ENCODE data around the gene AK3. TPM values are rescaled to one million over a fixed set of nuclear protein-coding genes. Genes with fewer than 3 reads are reported as not detected.

AK3 gene
- total and polyA plus RNA-seq, 7 donors: 47.5 to 183 (median 111) TPM

DNA sequence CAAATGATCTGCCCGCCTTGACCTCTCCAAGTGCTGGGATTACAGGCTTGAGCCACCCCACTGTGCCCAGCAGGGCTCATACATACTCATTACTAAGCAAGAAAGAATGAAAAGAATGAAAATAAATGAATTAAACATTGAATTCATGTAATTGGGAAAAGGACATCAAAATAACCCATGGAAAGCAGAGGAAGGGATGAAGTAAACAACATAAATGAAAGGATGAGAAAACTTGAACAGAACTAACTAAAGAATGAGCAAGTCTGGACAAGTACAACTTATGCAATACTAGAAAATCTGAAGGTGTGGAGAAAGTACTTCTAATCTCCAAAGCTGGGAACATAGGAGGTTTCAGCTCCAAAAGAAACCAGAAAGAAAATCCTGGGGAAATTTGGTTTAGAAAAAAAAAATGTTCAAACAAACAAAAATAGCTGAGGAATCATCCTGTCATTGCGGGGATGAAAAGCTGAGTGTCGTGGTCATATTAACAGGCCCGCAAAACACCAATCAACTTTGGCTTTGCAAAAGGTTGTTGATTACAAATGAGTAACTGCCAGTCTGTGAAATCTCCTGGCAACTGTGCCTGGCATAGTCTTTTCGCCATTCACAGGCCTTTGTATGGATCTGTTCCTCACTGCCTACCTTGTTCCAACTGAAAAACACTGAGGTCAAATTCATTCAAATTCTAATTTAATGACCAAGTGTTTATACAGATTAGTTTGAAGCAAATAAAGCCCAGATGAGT is 2.3 kb upstream of the AK3 start:
- Histone ChIP-seq H3K36me3 (ENCODE audit: insufficient read depth in 1 of 2, low read depth in 1 of 2) (peaks cover 0 to 7% of the 10 kb centered on the region in 2 donors), H3K27ac (peak overlapping the region; percentile 33), H3K4me3 (no peak overlapping the region), H3K9me3 (no peaks in the 10 kb centered on the region), H3K4me1 (peaks cover 8% of the 10 kb centered on the region), H3K27me3 (ENCODE audit: insufficient read depth in 3 of 3, low read length in 2 of 3) (no peaks in the 10 kb centered on the region)
- ATAC-seq (no peak), DNase-seq (no peak)
- WGBS, 3 donors: 58 to 69% (median 60%) methylated on average over 5 of the region's 5 CpGs
- intact Hi-C loops (cut with DNase I): loop anchor here in 1 of 2 donors (5.0 to 10.0 kb wide), 2 partner anchors 76 to 691 kb away; partner anchors contain the start of genes PLGRKT and SPATA6L
- TF ChIP-seq, protein P1, sequence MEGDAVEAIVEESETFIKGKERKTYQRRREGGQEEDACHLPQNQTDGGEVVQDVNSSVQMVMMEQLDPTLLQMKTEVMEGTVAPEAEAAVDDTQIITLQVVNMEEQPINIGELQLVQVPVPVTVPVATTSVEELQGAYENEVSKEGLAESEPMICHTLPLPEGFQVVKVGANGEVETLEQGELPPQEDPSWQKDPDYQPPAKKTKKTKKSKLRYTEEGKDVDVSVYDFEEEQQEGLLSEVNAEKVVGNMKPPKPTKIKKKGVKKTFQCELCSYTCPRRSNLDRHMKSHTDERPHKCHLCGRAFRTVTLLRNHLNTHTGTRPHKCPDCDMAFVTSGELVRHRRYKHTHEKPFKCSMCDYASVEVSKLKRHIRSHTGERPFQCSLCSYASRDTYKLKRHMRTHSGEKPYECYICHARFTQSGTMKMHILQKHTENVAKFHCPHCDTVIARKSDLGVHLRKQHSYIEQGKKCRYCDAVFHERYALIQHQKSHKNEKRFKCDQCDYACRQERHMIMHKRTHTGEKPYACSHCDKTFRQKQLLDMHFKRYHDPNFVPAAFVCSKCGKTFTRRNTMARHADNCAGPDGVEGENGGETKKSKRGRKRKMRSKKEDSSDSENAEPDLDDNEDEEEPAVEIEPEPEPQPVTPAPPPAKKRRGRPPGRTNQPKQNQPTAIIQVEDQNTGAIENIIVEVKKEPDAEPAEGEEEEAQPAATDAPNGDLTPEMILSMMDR (IDR thresholded peaks at IDR 0.05): no peak

DNA sequence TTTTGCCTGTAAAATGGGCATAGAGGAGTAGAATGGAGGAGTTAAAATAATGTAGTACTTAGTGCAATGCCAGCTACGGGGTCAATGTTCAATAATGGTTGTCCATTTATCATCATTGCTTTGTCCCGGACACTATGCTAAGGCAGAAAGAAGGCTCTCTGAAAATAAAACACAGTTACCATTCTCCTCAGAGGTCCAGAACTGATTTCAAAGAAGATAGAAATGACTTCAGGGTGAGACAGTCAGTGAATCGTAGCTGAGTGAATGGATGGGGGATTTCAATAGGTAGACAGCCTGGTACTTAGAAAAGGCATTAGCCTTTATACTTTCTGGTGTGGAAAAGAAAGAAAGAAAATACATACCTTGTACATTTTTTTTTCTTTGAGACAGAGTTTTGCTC is 1.2 kb upstream of the AK3 start:
- Histone ChIP-seq H3K36me3 (ENCODE audit: insufficient read depth in 1 of 2, low read depth in 1 of 2) (peaks cover 0 to 7% of the 10 kb centered on the region in 2 donors), H3K4me1 (peaks cover 10% of the 10 kb centered on the region), H3K9me3 (no peaks in the 10 kb centered on the region), H3K27me3 (ENCODE audit: insufficient read depth in 3 of 3, low read length in 2 of 3) (no peaks in the 10 kb centered on the region), H3K4me3 (peak overlapping the region; percentile 80), H3K27ac (peak overlapping the region; percentile 85)
- no peak for ATAC-seq
- no peak for DNase-seq
- WGBS, 3 donors: 53 to 61% (median 57%) methylated on average over 3 of the region's 3 CpGs
- TF ChIP-seq, protein P1 (IDR thresholded peaks at IDR 0.05): no peak
- intact Hi-C loops (cut with DNase I): loop anchor here in 1 of 2 donors (5.0 to 10.0 kb wide), 2 partner anchors 75 to 693 kb away; partner anchors contain the start of genes PLGRKT and SPATA6L

DNA sequence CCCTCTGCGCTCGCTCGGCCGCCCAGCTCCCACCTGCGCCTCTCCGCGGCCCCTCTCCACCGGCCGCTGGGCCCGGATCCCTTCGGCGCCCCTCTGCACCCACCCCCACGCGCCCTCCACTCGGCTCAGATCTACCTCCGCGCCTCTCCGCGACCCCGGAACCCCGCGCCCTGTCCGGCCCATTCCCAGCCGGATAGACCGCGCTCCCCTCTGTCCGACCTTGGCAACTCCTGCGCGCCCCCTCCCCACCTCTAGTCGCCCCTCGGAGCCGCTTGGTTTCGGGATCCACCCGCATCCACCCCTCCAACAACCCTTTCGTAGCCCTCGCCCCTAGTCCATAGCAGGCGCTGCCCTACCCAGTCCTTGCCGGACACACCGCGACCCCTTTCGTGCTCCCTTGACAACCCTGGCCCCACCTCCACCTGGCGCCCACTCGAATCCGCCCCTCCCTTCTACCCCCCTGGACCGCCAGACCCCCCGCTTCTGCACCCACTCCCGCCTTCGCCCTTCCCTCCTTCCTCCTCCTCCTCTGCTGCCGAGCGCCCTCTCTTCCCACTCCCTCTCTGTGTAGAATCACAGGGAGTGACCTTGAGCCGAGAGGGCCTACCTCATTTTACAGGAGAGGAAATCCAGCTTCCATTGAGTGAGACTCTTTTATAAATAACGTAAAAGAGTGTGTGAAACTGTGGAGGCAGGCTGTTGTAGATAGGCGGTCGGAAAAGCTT is 525 bp upstream of the AK3 start:
- peaks cover 13% of the 10 kb centered on the region for H3K4me1 ChIP-seq
- H3K36me3 ChIP-seq (ENCODE audit: insufficient read depth in 1 of 2, low read depth in 1 of 2): peaks cover 0 to 7% of the 10 kb centered on the region in 2 donors
- H3K27me3 ChIP-seq (ENCODE audit: insufficient read depth in 3 of 3, low read length in 2 of 3): no peaks in the 10 kb centered on the region
- ATAC-seq: peak; percentile 37 to 52 (median 43)
- TF ChIP-seq, protein P1 (IDR thresholded peaks at IDR 0.05): no peak
- DNase-seq: peak in 1 of 2 donors; percentile 31
- H3K27ac ChIP-seq: peak overlapping the region; percentile 85
- 2 to 7% (median 3%) methylated on average over 35 to 54 of the region's 54 CpGs for WGBS, 3 donors
- H3K9me3 ChIP-seq: no peaks in the 10 kb centered on the region
- intact Hi-C loops (cut with DNase I): loop anchor here in 1 of 2 donors (5.0 to 10.0 kb wide), 2 partner anchors 74 to 693 kb away; partner anchors contain the start of genes PLGRKT and SPATA6L
- peak overlapping the region; percentile 80 for H3K4me3 ChIP-seq

DNA sequence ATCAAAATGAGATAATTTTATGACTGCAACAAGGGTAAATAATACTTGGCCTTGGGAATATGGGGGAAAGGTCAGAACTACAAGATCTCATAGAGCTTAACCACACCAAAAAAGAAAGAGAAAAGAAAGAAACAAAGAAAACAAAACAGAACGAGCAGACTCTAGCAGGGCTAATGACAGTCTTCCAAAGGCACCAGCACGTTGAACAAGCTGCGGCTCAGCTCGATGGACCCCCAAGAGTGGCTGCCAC is 689 bp downstream of the AK3 start:
- H3K27ac ChIP-seq: peak overlapping the region; percentile 85
- H3K27me3 ChIP-seq (ENCODE audit: insufficient read depth in 3 of 3, low read length in 2 of 3): no peaks in the 10 kb centered on the region
- DNase-seq (no peak), ATAC-seq (peak in 1 of 4 donors; percentile 6)
- H3K36me3 ChIP-seq (ENCODE audit: insufficient read depth in 1 of 2, low read depth in 1 of 2): peaks cover 0 to 7% of the 10 kb centered on the region in 2 donors
- H3K4me3 ChIP-seq: peak overlapping the region; percentile 80
- peaks cover 13% of the 10 kb centered on the region for H3K4me1 ChIP-seq
- no peaks in the 10 kb centered on the region for H3K9me3 ChIP-seq
- TF ChIP-seq, protein P1 (IDR thresholded peaks at IDR 0.05): no peak
- WGBS, 3 donors: 0% methylated on average over 4 of the region's 4 CpGs
- intact Hi-C loops (cut with DNase I): loop anchor here in 1 of 2 donors (5.0 to 10.0 kb wide), 2 partner anchors 73 to 694 kb away; partner anchors contain the start of genes PLGRKT and SPATA6L

All from psoas muscle (tissue), 8 donors.